ENCODE data around the gene DAGLB.

GRCh38 chr7:6443372-6443941 is 4.3 kb downstream of the DAGLB start:
- no peak for TF ChIP-seq EZH2 (IDR thresholded peaks at IDR 0.05; ENCODE audit: borderline replicate concordance, low read depth, low read length, poor library complexity, severe bottlenecking)
- no peak for TF ChIP-seq CTCF (conservative IDR thresholded peaks at IDR 0.05; ENCODE audit: low read depth, low read length)

All from A673 (cell line).